HFF-Myc (cell line): ENCODE results near the gene NOL8.

Source experiments
- DNase-seq: peaks from one replicate; pipeline ENCODE4 v3.0.0-alpha.2; 2011; ENCODE audit warnings: low read depth; ENCODE audit errors: extremely low read depth
- H3K4me3 ChIP-seq: replicated peaks from 2 replicates; pipeline ENCODE4 v1.5.1; 2011; ENCODE audit warnings: low read depth, mild to moderate bottlenecking, control low read depth, low read length
- TF ChIP-seq, protein P1 (sequence below): IDR thresholded peaks from 2 replicates; pipeline ENCODE4 v1.5.1; 2012; ENCODE audit warnings: mild to moderate bottlenecking, low read depth, low read length, control low read depth; ENCODE audit errors: missing control alignments

NOL8 gene

DNA sequence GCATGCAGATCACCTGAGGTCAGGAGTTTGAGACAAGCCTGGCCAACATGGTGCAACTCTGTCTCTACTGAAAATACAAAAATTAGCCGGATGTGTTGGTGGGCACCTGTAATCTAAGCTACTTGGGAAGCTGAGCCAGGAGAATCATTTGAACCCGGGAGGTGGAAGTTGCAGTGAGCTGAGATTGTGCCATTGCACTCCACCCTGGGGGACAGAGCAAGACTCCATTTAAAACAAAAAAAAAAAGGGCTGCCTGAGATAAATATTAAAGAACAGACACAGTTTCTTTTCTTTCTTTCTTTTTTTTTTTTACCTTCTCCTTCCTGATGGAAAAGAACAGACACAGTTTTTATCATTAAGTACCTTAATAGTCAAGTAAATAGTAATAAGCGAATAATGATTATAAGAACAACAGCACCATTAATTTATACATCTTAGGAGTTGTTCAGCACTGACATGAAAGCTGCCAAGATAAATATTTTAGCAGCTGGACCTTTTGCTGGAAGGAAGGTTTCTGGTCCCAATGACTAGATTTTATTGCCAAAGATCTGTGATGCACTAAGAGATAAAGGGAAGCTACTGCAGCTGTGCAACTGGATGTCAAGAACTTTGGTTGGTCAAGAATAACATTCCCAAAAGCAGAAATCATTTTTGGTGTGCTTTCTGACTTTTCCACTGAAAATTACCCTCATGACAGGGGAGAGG lies 7.6 kb upstream of the NOL8 start:
- DNase-seq: no peak
- TF ChIP-seq, protein P1, sequence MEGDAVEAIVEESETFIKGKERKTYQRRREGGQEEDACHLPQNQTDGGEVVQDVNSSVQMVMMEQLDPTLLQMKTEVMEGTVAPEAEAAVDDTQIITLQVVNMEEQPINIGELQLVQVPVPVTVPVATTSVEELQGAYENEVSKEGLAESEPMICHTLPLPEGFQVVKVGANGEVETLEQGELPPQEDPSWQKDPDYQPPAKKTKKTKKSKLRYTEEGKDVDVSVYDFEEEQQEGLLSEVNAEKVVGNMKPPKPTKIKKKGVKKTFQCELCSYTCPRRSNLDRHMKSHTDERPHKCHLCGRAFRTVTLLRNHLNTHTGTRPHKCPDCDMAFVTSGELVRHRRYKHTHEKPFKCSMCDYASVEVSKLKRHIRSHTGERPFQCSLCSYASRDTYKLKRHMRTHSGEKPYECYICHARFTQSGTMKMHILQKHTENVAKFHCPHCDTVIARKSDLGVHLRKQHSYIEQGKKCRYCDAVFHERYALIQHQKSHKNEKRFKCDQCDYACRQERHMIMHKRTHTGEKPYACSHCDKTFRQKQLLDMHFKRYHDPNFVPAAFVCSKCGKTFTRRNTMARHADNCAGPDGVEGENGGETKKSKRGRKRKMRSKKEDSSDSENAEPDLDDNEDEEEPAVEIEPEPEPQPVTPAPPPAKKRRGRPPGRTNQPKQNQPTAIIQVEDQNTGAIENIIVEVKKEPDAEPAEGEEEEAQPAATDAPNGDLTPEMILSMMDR: no peak

DNA sequence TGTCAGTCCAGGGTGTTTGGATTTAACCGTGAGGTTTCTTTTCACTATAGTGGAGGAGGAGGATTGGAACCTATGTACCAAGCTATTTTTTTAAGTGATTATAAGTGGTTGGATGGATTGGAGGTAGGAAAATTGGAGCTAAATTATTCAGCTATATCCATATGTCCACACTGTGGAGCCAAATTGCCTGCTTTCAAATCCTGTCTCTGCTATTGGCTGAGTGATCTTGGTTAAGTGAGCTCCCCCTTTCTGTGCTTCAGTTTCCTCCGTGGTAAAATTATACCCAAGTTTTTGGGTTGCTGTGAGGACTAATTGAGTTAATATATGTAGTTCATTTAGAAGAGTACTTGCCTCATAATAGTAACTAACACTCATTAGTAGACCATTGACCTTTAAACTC lies 3.1 kb upstream of the NOL8 start:
- DNase-seq: peak; percentile 46
- no peak overlapping the region for H3K4me3 ChIP-seq
- TF ChIP-seq, protein P1: peak; percentile 49

More for the DNA sequence above, 7.6 kb upstream of the NOL8 start:
- no peak overlapping the region for H3K4me3 ChIP-seq

DNA sequence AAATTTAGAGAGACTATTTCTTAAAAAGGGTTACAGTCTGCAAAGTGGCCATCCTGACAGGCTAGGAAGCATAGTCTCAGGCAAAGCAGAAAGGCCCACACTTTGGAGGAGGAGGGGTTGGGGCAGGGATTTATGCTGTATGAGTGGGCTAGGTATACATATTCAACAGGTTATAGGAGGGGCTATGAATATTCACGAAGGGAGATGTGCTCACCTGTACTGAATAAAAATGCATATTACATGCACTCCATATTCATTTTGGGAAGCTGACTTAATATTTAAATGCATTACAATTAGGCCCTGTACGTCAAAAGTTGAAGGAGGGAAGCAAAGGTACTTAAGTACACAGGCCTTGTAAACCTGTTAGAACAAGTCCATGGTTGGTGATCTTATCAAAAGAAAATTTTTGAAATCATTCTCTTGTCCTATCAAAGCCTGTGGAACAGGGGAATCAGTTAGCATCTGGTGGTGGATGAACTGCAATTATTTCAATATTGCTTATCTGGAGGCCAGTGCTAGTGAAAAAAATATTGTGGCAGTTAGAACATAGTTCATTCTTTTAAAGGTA lies 2.2 kb upstream of the NOL8 start:
- H3K4me3 ChIP-seq: peak overlapping the region; percentile 93
- no peak for DNase-seq
- TF ChIP-seq, protein P1: no peak

DNA sequence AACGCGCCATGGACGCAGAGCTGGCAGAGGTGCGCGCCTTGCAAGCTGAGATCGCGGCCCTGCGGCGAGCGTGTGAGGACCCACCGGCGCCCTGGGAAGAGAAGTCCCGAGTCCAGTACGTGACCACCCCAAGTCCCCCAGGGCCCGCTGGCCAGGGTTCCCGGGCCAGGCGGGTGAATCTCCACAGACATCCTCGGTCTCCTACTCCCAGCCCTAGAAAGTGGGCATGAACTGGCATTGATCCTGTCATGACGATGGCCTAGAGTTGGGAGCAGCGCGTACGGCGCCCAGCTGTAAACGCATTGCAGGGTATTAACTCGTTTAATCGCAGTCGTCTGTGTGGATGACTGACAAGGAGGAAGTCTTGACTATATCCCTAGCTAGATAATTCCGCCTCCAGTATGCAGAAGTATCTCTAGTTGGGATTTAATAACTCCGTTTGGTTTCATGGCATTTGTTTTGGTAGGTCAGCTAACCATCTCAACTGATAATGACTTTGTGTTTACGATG lies 896 bp upstream of the NOL8 start:
- TF ChIP-seq, protein P1: no peak
- H3K4me3 ChIP-seq: peak overlapping the region; percentile 93
- DNase-seq: no peak

DNA sequence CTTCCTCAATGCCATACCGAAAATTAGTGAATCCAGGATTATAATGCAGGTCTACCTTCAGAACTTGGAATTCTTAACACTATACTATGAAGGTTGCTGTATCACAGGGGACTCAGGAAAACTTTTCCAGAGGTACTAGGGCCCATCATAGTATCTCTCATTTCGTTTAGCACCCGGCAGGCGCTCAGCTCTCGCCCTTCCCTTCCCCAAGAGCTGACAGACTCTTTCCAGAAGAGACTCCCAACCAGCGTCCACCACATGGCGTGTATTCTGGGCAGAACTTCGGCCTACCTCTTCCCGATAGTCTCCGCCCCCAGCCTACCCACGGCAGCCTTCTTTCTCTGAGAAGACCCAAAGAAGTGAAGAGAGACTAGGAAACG lies 271 bp downstream of the NOL8 start:
- peak overlapping the region; percentile 93 for H3K4me3 ChIP-seq
- TF ChIP-seq, protein P1: no peak
- DNase-seq: no peak

DNA sequence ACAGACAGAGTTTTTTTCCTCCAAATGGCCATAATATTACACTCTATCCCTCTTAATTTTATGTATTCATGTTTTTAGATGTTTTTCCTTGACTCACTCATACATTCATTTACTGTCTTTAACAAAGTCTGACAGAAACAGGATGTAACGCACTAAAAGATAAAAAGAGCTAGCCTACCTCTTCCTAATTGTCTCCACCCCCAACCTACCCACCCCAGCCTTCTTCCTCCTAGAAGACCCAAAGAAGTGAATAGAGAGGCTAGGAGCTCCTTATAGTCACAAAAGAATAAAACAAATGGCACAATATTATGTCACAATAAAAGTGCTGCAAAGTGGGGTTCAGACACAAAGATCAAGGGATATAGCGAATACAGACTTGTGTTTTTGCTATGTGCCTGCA lies 719 bp downstream of the NOL8 start:
- TF ChIP-seq, protein P1: no peak
- DNase-seq: no peak
- H3K4me3 ChIP-seq: peak overlapping the region; percentile 93

DNA sequence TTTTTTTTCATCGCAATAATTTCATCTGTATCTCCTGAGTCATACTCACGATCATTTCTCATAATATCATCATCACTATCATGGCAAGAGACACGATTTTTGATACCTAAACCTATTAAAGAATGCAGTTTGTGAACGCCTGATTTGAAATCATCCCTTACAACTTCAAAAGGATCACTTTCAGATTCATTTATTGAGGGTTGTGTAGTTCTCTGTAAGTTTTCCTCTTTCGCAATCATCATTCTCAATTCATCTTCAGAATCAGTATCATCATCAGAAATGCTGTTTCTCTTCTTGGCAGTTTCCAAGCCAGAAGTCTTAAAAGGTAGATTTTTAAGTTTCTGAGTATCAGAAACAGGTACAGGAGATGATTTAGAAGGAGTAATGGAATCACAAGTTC lies 9.7 kb downstream of the NOL8 start:
- no peak for DNase-seq
- TF ChIP-seq, protein P1: no peak
- no peak overlapping the region for H3K4me3 ChIP-seq
